PFSK-1 (cell line): Measurements from ENCODE around the gene UGT2A3.

Source experiments
- POLR2AphosphoS5 ChIP-seq: IDR thresholded peaks from 2 replicates; pipeline ENCODE4 v1.6.1; 2012; ENCODE audit warnings: low read depth, mild to moderate bottlenecking, control low read depth, low read length, moderate library complexity
- REST ChIP-seq, 2 experiments: IDR thresholded peaks; 2 replicates each; pipeline versions ENCODE4 v1.6.1 to v1.8.0; 2011 to 2012; ENCODE audit warnings: low read depth in 2 of 2, low read length in 2 of 2, control low read depth in 1 of 2, inconsistent platforms in 1 of 2, mild to moderate bottlenecking in 1 of 2, moderate library complexity in 1 of 2; ENCODE audit not compliant: insufficient read depth in 1 of 2
- TAF1 ChIP-seq: IDR thresholded peaks from 2 replicates; pipeline ENCODE4 v1.6.1; 2012; ENCODE audit warnings: low read length, control low read depth, borderline replicate concordance; ENCODE audit not compliant: insufficient read depth

GRCh38 chr4:68912807-68913206, 38.8 kb downstream of the UGT2A3 start:
- TF ChIP-seq POLR2AphosphoS5 = no peak
- TF ChIP-seq REST (IDR thresholded peaks at IDR 0.05; ENCODE audit: insufficient read depth in 1 of 2, low read depth in 2 of 2, low read length in 2 of 2) = no peak
- TF ChIP-seq TAF1 = no peak
